HL-60 (cell line): ENCODE results near the gene BCL11B.

Source experiments
- DNase-seq, 2 experiments: peaks; one replicate each; pipeline ENCODE4 v3.0.0-alpha.2; 2010 to 2020; ENCODE audit warnings: low read depth in 1 of 2, low spot score in 1 of 2
- H3K27ac ChIP-seq: fragments of 250-450 bp; sonication (Bioruptor Pico); replicated peaks from 2 replicates; pipeline ENCODE4 v1.5.1; 2020; ENCODE audit warnings: mild to moderate bottlenecking, moderate library complexity
- H3K27me3 ChIP-seq: fragments of 250-450 bp; sonication (Bioruptor Pico); 2 replicates; pipeline ENCODE4 v1.5.1; 2021; ENCODE audit warnings: mild to moderate bottlenecking, moderate library complexity; ENCODE audit not compliant: insufficient read depth, poor library complexity, severe bottlenecking
- H3K4me3 ChIP-seq: replicated peaks from 2 replicates; pipeline ENCODE4 v1.5.1; 2011; ENCODE audit warnings: mild to moderate bottlenecking, control low read depth, low read length; ENCODE audit not compliant: insufficient read depth
- CTCF ChIP-seq: IDR thresholded peaks from one replicate; pipeline ENCODE4 v1.5.1; 2011; ENCODE audit warnings: low read length, control low read depth, inconsistent platforms; ENCODE audit not compliant: insufficient read depth
- GABPA ChIP-seq: IDR thresholded peaks from 2 replicates; pipeline ENCODE4 v1.6.1; 2012; ENCODE audit warnings: low read depth
- POLR2AphosphoS5 ChIP-seq: IDR thresholded peaks from 2 replicates; pipeline ENCODE4 v1.6.1; 2012; ENCODE audit warnings: low read depth
- REST ChIP-seq: IDR thresholded peaks from 2 replicates; pipeline ENCODE4 v1.6.1; 2012; ENCODE audit warnings: low read depth; ENCODE audit not compliant: insufficient replicate concordance
- SPI1 ChIP-seq: IDR thresholded peaks from 2 replicates; pipeline ENCODE4 v1.6.1; 2012; ENCODE audit warnings: low read depth, mild to moderate bottlenecking, borderline replicate concordance

BCL11B gene

GRCh38 chr14:99247772-99248171, 24.2 kb downstream of the BCL11B start:
- Histone ChIP-seq H3K27me3 (peaks cover 41% of the 10 kb centered on the region), H3K27ac (no peak overlapping the region), H3K4me3 (no peak overlapping the region)
- TF ChIP-seq POLR2AphosphoS5 (no peak), REST (no peak), CTCF (no peak), GABPA (no peak), SPI1 (no peak)
- DNase-seq, result no peak

- peaks cover 41% of the 10 kb centered on the region for H3K27me3 ChIP-seq
- TF ChIP-seq POLR2AphosphoS5, result no peak
- TF ChIP-seq REST, result no peak
- no peak for TF ChIP-seq SPI1
- TF ChIP-seq GABPA, result no peak
- no peak for TF ChIP-seq CTCF
- H3K4me3 ChIP-seq, result no peak overlapping the region
- DNase-seq, result no peak
- no peak overlapping the region for H3K27ac ChIP-seq
Measured at GRCh38 chr14:99247101-99247729, 24.8 kb downstream of the BCL11B start.

- TF ChIP-seq GABPA, result no peak
- no peak for TF ChIP-seq POLR2AphosphoS5
- TF ChIP-seq REST, result no peak
- no peak for TF ChIP-seq CTCF
- TF ChIP-seq SPI1, result no peak
- DNase-seq, result no peak
- Histone ChIP-seq H3K27ac (no peak overlapping the region), H3K4me3 (no peak overlapping the region), H3K27me3 (peaks cover 41% of the 10 kb centered on the region)
Measured at GRCh38 chr14:99246536-99247097, 25.4 kb downstream of the BCL11B start.
